HG02885 (cell line): Measurements from ENCODE around the gene RNF19B.

Experiments used
- ATAC-seq: cut with Tn5 transposase; IDR thresholded peaks from one replicate; pipeline ENCODE4 v1.9.1; 2021; ENCODE audit warnings: mild to moderate bottlenecking; ENCODE audit not compliant: unreplicated experiment, poor library complexity

RNF19B gene

DNA sequence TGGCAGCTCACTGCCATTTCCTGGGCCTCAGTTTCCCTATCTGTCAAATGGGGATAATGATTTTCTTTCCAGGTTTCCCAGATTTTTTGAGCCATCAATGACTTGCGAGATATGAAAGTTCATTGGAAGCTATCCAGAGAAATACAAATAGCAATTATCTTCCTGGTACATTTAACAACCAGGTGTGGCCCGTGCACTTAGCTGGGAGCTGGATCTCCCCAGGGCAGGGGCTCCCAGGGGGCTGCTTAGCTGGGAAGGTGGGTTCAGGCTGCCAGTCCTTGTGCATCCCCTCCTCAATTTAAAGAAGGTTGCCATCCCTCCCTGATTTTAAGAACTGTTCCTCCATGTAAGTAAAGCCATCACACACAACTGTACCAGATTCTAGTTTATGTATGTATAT lies 59.8 kb downstream of the RNF19B start:
- ATAC-seq, result no peak

DNA sequence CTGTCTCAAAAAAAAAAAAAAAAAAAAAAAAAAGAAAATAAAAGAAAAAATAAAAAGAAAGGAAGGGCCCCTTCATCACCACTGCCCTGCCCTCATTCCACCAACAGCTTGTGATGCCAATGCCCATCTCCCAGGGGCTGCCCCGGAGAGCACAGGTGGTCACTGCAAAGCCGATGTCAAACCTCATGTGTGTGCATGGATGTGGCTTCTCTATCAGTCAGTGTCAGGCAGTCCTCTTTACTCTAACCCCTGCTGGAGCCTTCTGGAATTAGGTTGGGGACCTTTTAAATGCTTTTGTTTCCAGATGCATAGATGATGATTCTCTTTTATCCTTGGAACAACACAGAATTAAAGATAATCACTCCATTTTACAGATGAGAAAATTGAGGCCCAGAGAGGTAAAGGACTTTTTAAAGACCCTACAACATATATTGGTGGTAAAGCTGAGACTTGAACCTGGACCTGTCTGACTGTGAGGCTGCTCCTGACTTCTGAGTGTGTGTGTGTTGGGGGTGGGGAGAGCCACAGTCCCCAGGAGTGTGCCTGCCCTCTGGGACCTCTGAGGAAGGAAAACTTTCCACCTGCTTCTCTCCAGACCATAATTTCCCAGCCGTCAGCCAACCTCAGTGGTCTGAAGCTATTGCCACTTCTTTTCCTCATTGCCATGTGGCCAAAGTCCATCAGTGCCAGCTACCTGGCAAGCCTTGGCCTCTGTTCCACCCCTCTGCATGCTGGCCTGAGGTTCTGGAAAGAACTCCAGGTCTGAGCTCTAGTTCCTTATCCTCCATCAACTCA lies 60.4 kb downstream of the RNF19B start:
- ATAC-seq, result no peak

DNA sequence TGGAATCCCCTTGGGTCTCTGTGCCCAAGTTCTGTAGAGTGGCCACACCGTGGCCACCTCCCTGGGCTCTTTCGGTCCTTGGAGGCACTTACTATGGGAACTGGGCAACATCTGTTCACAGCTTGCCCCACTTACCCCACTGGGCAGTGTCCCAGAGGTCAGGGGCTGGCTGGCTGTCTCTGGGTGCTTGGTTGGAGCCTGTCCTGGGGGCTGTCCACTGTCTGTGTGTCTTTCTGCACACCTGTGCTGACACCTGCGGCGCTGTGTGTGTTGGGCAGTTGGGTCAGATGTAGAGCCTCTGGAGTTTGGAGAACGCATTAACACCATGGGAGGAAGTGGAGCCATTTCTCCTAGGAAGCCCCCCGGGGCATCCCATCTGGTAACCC lies 62.1 kb downstream of the RNF19B start:
- ATAC-seq, result no peak

DNA sequence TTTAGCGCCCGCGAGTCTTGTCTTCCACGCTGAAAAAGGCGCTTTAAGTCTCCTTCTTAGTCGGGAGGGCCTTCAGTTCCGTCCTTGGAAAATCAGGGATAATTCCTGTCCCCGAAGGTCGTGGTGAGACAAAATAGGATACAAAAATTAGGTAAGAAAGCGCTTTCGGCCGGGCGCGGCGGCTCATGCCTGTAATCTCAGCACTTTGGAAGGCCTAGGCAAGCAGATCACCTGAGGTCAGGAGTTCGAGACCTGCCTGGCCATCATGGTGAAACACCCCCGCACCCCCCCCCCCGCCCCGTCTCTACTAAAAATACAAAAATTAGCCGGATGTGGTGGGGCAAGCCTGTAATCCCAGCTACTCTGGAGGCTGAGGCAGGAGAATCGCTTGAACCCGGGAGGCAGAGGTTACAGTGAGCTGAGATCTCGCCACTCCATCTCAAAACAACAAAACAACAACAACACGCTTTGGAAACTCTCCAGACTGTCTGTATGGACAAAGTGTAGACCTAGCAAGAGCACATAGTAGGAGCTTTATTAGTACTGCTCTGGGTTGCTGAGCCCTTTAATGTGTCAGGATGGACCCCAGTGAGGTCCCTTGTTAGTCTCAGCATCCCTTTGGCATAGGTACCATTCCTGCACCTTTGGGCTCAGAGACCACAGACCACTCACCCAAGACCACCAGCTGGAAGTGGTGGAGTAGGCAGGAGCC lies 62.6 kb downstream of the RNF19B start:
- ATAC-seq, result no peak

DNA sequence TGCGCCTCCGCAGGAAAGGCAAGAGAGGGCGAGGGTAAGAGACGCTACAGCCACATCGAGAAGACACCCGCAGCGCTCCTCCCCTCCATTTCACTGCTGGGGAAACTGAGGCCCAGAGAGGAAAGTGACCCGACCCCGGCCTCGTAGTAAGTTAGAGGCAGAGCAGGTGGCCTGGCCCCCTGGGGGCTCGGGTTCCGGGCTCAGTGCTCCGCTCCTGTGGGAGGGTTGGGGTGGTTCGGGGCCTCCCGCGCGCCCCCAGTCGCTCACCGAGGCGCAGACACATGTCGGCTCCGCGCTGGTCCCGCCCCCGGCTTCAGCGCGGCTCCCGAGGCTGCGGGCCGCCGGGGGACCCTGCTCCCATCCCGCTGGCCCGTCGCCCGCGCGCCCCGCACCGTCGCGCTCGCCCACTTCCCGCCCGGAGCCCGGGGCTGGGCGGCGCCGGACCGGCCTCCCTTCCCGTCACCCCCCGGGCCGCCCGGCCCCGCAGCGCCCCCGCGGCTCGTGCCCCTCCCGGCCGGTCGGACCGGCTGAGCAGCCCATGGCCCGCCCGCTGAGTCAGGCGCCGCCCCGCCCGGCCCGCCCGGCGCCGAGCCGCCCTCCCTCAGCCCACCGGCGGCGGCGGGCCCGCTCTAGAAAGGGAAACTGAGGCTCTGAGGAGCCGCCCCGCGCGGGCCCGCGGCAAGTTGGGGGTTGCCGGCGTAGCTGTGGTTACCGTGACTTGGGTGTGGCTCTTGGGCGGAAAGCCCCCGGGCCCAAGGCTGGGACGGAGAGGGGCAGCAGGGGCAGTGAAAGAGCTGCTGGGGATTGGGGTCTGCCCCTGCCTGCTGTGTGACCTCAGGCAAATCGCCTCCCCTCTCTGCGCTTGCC lies 63.4 kb downstream of the RNF19B start, which contains the start of gene TMEM54:
Gene TMEM54, minus strand, starts transcription at position 434 of the 867 bp plus-strand sequence. Its CDS starts 151 bp downstream, at position 283.
- no peak for ATAC-seq

DNA sequence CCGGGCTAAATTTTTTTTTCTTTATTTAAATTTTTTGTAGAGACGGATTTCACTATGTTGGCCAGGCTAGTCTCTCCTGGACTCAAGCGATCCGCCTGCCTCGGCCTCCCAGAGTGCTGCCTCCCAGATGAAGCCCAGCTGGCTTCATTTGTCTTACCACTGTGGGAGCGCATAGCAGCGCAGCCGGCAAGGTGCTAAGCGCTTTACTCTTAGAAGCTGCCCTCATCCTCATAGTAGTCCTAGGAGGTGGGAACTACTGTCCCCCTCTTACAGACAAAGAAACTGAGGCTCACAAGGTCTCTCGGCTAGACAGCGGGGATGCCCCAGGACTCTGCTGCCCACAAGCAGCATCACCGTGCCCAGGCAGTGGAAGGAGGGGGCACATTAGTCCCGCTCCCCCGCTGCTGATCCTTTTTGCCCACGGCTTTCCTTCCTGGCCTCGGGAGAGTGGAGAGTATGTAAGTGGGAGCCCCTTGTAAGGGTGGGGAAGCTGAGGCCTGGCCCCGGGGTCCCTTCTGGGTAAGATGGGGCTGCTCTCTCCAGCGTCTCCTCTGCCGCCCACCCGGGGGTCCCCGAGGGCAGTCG lies 64.1 kb downstream of the RNF19B start:
- no peak for ATAC-seq

DNA sequence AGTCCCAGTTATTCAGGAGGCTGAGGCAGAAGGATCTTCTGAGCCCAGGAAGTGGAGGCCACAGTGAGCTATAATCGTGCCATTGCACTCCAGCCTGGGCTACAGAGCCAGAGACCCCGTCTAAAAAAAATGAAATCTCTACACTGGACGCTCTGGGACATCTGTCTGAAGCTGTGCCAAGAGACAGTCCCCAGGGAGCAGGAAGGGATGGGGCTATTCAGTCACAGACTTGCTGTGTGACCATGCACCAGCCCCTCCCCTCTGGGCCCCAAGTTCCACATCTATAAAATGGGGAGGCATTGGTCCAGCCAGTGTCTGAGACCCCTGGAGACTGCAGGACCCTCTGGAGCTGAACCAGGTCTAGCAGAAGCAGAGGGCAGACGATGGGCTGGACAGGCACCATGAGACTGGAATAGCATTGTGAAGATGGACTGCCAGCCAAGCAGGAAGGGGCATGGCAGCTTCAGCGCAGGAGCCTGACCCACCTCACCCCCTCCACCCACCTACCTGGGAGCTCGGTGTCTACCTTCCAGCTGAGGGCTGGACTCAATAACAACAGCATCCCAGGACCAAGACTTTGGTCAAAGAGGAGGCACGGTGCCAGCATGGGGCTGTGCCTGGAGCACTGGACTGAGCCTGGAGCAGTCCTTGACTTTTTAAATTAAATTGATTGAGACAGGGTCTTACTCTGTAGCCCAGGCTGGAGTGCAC lies 64.9 kb downstream of the RNF19B start:
- ATAC-seq, result no peak

DNA sequence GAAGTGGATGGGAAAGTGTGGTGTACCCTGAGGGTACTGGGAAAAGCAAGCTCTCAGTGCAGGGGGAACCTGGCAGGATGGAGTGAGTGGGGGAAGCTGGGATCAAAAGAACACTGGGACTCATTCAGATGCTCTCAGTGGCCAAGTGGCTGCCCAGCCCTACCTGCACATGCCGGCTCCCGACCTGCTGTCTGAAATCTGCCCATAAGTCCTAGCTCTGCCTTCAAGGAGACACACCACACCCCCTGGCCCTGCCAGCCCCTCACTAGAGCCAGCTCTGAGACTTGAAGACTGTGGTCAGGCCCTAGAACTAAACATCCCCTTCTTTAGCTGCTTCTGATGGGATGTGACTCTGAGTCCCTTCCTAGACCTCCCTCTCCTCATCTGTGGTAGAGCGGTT lies 65.7 kb downstream of the RNF19B start:
- no peak for ATAC-seq

DNA sequence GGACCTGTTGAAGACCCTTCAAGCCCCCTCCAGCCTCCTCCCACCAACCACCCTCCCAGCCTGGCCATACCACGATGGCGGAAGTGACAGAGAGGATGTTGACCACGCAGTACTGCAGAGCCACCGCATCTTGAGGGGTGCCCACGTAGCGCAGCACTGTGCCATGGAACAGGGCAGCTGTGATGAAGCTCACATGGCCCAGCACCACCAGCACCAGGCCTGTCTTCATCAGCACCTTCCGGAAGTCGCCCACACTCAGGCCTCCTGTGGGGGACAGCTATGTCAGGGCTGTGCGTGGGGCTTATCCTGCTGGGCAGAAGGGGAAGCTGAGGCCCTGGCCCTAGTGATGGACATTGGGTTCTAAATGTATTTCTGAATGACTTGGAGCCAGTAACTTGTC lies 66.6 kb downstream of the RNF19B start:
- ATAC-seq, result no peak

DNA sequence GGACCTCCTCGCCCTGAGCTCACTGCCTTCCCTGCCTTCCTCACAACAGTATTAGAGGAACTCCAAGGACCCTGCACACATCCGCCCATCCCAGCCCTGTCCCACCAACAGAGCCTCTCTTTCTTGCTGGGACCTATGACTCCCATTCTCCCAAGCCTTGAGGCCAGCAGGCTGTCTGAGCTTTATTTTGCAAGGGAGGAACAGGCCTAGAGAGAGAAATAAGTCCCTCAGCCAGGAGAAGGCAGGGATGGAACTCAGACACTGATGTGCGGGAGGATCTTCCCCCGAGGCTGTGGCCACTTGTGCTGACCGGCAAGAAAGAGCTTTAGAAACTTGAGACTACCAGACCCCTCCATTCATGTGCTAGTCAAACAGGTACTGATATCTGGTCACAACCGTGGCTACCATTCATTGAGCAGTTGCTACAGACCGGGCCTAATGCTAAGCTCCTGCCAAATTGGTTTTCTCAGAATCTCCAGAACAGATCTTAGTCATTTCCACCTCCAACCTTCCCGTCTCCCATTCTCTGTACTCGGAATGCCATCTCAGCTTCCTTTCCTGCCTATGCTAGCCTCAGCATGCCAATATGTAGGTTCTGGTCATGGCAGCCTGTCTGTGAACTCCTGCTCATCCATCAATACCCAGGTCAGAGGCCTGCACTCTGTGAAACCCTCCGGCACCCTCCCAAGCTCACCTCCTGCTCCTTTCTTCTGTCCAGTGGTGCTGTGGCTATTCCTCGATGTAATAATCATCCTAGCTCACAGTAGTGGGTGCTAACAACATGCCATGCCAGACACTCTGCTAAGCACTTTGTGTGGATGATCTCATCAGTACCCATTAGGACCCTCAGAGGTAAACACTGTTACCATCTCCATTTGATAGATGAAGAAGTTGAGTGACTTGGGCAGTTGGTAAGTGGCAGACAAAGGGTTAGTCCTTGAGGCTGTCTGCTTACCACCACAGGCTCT lies 67.2 kb downstream of the RNF19B start:
- no peak for ATAC-seq

DNA sequence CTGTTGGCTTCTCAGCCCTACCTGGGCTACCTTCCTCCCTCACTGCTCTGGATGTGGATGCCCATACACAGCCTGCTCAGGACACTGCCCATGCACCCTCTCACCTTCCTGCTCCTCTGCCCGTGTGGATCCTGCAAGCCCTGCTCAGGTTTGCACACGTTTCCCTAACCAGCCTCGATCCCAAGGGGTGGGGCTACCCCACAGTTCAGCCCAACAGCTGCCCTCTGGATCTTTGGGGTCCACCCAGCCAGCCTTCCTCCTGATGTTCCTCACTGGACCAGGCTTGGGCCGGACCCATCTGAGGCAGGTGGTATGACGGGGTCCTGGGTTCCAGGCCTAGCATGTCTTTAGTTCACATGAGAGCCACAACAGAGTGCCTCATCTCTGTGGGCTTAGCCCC lies 68.2 kb downstream of the RNF19B start:
- ATAC-seq, result no peak

DNA sequence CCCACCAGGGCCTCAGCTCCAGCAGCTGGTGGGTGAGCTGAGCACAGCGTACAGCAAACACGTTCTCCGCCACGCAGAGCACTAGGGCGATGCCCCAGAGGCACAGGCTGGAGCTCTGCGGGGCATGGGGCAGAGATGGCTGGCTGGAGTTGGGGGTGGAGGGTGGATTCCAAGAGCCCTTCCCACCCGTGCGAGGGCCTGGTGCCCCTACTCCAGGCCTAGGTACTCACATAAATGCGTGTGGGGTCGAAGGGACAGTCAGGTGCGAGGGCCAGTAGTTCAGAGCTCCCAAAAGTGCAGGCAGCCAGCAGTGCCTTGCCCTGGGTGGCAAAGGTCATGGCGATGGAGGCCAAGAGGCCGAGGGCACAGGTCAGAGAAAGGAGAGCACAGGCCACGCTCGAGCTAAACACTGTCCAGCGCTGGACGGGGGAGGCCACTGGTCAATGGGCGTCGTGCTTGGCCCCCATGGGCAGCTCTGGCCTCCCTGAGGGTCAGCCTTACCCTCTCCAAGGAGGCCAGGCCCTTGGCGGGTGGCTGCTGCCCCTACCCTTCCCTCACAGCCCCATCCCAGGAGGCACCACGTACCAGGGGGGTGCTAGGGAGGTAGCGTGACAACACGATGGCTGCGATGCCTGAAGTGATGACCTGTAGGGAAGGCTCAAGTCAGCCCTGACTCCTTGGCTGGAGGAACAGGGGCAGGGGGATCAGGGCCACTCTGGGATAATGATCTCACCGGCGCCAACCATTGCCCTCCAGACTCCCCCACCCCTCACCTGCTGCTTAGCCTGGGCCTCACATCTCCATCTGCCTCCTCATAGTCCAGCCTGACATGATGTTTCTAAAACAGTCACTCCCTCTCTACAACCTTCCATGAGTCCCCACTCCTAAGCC lies 69.0 kb downstream of the RNF19B start:
- no peak for ATAC-seq

DNA sequence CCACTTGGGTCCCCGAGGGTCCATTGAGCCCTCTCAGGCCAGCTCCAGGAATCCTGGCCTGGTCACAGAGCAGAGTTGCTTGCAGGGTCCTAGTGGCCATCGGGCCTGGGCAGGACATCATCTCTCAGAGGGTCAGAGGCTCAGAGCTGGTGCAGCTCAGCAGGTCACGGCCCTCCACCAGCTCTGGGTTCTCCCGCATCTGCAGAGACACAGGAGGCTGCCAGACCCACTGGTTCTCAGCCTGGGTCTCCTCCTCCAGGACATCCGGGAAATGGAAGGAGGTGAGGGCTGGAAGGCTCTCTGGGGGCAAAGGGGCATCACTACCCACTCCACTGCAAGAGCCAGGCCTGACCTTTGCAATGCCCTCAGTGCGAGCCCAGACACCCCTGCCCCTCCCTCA lies 69.9 kb downstream of the RNF19B start:
- no peak for ATAC-seq

DNA sequence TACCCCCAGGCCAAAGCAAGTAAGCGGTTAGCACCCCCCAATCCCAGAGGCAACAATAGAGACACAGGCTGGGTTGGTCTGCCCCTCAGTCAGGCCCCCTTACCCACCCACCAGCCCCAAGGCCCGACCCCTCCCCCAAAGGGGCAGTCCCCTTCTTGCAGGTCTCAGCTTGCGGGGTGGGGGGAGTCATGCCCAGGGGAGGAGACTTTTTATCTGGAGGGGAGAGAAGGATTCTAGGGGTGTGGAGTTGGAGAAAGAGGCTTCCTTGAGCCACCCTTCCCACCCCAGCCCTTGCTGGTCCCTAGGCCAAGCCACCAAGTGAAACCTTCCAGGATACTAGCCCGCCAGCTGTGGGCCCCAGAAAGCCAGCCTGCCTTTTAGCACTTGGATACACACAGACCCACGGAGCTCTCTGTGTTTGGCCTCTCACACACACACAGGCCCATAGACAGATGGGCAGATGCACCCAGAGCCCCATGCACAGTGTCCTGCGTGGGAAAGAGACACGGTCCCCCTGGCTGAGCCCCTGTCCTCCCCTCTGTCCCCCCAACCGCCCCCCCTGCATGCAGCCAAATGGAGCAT lies 70.5 kb downstream of the RNF19B start:
- no peak for ATAC-seq

DNA sequence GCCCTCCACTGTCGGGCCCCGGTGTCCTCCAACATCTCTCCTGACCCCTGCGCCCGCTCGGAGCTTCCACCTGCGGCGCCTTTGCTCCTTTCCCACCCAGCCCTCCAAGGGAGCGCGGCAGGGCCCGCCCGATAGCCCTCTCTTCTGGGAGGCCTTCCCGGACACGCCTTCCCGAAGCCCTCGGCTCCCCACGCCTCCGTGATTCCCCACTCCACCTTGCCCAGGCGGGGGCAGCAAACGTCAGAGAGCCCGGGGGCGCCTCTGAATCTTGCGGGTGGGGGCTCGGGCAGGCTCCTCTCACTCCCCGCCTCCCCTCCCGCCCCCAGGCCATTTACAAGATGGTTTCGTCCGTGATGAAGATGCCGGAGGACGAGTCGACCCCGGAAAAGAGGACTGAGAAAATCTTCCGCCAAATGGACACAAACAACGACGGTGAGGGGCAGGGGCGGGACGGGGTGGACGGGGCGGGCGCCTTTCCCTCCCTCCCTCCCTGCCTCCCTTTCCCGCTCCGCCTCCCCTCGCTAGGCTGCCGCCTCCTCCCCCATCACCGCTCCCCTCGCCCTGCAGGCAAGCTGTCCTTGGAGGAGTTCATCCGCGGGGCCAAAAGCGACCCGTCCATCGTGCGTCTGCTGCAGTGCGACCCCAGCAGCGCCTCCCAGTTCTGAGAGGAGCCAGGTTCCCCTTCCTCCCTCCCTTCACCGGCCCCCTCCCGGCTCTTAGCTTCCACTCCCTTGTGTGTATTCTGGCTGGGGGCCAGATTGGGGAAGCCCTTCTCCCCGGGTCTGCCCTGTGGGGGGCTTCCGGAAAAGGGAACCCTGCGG lies 71.2 kb downstream of the RNF19B start:
- ATAC-seq, result no peak

DNA sequence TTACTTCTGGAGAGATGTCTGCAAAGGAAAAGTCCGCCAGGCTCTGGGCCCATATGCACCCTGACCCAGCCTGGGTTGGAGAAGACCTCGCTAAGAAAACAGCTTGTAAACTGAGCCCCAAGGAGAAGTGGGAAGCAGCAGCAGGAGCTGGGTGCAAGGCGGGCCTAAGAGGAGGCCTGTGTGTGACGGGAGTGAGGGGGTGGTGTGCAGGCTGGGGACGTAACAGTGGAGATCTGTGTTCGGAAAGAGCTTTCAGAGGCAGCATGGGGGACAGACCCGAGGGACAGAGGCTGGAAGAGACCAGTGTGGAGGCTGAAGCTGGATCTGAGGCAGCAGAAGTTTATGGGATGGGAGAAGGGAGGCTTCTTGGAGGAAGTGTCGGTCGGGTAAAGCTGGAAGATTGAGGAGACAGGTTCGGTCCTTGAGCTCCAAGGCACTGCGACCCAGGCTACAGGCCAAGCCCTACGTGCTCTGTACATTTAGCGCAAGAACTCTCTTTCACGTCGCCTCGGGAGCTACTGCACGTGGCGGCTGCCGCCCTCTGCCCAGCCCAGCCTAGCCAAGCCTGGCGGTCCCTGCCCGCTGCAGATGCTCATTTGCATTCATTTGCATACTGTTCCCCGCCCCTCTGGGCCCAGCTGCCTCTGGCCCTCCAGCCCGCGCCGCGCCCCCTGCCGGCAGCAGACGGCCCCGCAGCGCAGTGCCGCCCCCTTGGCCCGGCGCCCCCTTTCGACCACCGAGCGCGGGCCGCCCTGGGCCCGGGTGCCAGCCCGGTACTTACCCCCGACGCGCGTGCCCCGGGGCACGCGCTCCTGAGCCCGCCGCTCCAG lies 72.0 kb downstream of the RNF19B start:
- ATAC-seq, result no peak
